Stimulated activated naive B cell treated with anti-CD40 and anti-IgM and Interleukin-4, amounts not matched to agents 10 μg/mL and 1 μg/mL and 100 μg/mL, for 72 hours (primary cell): ENCODE measurements around the gene AWAT2.

Source experiments
- ATAC-seq, 2 donors: fragments of 150-1000 bp; cut with Tn5 transposase; replicated peaks; 2 replicates each; pipeline ENCODE4 v1.10.0; 2021; ENCODE audit warnings: moderate library complexity in 1 of 2
- DNase-seq: peaks from one replicate; pipeline ENCODE4 v3.0.0; 2021
- H3K27ac Mint-ChIP-seq: one replicate; pipeline ENCODE4 v1.8.0; 2022; ENCODE audit warnings: mild to moderate bottlenecking, mixed read lengths
- H3K27me3 Mint-ChIP-seq, 2 donors: one replicate each; pipeline ENCODE4 v1.8.0; 2022; ENCODE audit warnings: mixed read lengths in 2 of 2
- H3K36me3 Mint-ChIP-seq, 2 donors: one replicate each; pipeline ENCODE4 v1.8.0; 2022; ENCODE audit warnings: mixed read lengths in 2 of 2, mild to moderate bottlenecking in 1 of 2
- H3K4me1 Mint-ChIP-seq, 2 donors: one replicate each; pipeline ENCODE4 v1.8.0; 2022; ENCODE audit warnings: mixed read lengths in 2 of 2, mild to moderate bottlenecking in 1 of 2
- H3K4me3 Mint-ChIP-seq, 2 donors: one replicate each; pipeline ENCODE4 v1.8.0; 2022; ENCODE audit warnings: mild to moderate bottlenecking in 2 of 2, mixed read lengths in 2 of 2, moderate library complexity in 1 of 2
- H3K9me3 Mint-ChIP-seq, 2 donors: one replicate each; pipeline ENCODE4 v1.8.0; 2022; ENCODE audit warnings: mixed read lengths in 2 of 2, mild to moderate bottlenecking in 1 of 2

AWAT2 gene, protein sequence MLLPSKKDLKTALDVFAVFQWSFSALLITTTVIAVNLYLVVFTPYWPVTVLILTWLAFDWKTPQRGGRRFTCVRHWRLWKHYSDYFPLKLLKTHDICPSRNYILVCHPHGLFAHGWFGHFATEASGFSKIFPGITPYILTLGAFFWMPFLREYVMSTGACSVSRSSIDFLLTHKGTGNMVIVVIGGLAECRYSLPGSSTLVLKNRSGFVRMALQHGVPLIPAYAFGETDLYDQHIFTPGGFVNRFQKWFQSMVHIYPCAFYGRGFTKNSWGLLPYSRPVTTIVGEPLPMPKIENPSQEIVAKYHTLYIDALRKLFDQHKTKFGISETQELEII

DNA sequence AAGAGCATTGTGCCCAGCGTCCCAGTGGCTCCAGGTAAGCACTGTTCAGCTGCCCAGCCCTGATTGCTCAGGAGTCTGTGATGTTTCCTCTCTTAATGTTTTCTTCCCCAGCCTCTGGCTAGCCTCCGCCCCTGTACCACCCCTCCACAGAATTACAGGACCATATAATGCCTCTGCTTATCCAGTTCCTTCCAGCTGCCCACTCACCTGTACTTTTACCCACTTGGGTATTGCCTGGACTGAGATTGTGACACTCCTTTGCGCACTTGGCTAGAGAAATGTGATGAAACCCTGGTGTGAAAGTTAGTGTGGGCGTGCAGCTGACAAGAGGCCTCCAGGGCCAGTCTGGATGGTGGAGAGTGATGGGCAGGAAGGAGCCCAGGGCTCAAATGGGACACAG lies at the start of gene AWAT2:
Gene AWAT2 (minus strand): TSS at position 14 of the 400 bp plus-strand sequence. CDS start 6 bp downstream, at position 8.
- no peaks in the 10 kb centered on the region for H3K4me1 Mint-ChIP-seq

DNA sequence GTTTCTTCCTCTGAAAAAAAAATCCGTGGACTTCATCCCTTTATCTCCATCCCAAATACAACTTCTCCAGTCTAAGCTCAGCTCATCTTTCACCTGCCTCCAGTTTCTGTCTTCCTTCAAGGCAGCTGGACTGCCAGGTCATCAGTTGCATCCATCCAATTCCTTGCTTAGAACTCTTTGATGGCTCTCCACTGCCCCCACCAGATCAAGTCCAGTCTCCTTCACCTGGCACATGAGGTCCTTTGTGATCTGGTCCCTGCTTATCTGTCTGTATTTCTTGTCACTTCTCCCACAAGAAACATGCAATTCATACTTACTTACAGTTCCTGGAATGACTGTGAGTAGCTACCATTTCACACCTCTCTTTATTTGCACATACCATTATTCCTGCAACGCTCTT lies 46.3 kb upstream of the AWAT2 start:
- no peak for DNase-seq
- Mint-ChIP-seq H3K36me3 (no peaks in the 10 kb centered on the region), H3K4me3 (no peak overlapping the region), H3K27me3 (peaks cover 7 to 25% of the 10 kb centered on the region in 2 donors), H3K9me3 (no peaks in the 10 kb centered on the region), H3K27ac (no peak overlapping the region), H3K4me1 (no peaks in the 10 kb centered on the region)
- no peak for ATAC-seq

More for the DNA sequence above, at the start of gene AWAT2:
- DNase-seq (no peak), ATAC-seq (no peak)
- no peak within 1 kb of the TSS for H3K27ac Mint-ChIP-seq
- peaks cover 7 to 16% of the 10 kb centered on the region in 2 donors for H3K27me3 Mint-ChIP-seq
- no peaks in the 10 kb centered on the region for H3K9me3 Mint-ChIP-seq
- H3K4me3 Mint-ChIP-seq: no peak within 1 kb of the TSS
- no peaks in the 10 kb centered on the region for H3K36me3 Mint-ChIP-seq

DNA sequence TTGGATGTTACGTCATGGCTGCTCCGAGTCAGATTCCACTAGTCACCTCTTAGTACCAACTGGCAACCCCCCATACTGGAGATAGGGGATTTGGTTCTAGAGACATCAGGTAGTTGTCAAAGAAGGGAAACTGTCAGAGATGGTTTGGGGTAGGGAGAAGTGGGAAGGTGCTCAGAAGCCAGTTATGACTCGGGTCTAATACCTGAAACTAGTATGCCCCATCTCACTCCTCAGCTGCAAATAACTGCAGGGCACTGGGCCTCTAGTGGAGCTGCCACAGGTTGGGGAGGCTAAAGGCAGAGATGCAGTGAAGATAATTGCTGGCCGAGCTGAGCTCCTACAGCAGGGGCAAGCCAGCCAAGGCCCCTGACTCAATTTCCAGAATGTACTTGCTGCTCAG lies 42.5 kb upstream of the AWAT2 start:
- H3K27ac Mint-ChIP-seq: no peak overlapping the region
- no peaks in the 10 kb centered on the region for H3K36me3 Mint-ChIP-seq
- no peak overlapping the region for H3K4me3 Mint-ChIP-seq
- ATAC-seq: no peak
- H3K9me3 Mint-ChIP-seq: no peaks in the 10 kb centered on the region
- H3K27me3 Mint-ChIP-seq: peaks cover 0 to 19% of the 10 kb centered on the region in 2 donors
- DNase-seq: no peak
- H3K4me1 Mint-ChIP-seq: no peaks in the 10 kb centered on the region

DNA sequence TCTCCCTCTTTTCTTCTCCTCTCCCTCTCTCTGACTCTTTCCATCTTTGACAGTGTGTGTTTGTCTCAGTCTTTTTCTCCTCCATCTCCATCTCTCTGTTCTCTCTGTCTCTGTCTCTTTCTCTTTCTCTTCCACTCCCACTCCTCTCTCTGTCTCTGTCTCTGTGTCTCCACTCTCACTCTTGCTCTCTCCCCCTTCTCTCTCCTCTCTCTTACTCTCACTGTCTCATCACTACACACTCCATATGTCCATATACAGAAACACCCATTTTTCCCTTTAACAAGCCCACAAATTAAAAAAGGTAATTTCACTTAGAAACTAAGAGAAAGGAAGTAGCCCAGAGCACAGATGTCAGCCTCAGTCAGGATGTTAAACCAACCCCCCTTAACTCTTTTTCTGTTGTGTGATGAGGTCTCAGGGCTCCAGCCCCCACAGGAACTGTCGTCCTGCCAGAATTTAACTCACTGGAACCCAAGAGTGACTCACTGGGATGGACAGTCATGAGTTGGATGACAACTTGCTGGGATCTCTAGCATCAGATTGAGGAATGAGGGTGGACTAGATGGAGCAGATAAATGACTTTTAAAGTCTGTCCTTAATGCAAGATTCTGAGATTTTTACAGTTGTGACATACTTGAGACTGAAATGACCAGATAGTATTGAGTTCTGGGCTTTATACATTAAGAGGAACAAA lies 40.0 kb upstream of the AWAT2 start:
- Mint-ChIP-seq H3K36me3 (no peaks in the 10 kb centered on the region), H3K9me3 (no peaks in the 10 kb centered on the region), H3K27me3 (peaks cover 0 to 9% of the 10 kb centered on the region in 2 donors), H3K4me3 (no peak overlapping the region), H3K4me1 (no peaks in the 10 kb centered on the region), H3K27ac (no peak overlapping the region)
- ATAC-seq: no peak
- no peak for DNase-seq

DNA sequence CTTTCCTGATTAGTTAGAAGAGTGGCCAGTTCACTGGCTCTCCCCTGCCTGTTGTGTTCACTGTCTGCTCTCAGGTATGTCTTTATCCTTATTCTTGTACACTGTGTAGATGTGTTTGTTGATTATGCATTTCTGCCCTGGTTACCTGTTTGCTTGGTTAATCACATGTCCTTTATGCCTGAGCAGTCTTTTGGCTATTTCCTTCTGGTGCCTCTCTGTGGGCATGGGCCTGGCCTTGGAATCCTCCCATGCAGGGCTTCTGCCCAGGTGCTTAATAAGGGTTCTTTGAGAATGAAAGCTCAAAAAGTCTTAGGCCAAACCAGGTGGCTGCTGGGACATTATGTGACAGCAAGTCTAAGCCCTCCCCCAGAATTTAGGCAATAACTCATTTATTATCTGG lies 39.0 kb upstream of the AWAT2 start:
- peaks cover 0 to 14% of the 10 kb centered on the region in 2 donors for H3K27me3 Mint-ChIP-seq
- no peak for DNase-seq
- ATAC-seq: no peak
- H3K4me3 Mint-ChIP-seq: no peak overlapping the region
- H3K36me3 Mint-ChIP-seq: no peaks in the 10 kb centered on the region
- H3K9me3 Mint-ChIP-seq: no peaks in the 10 kb centered on the region
- no peak overlapping the region for H3K27ac Mint-ChIP-seq
- no peaks in the 10 kb centered on the region for H3K4me1 Mint-ChIP-seq

DNA sequence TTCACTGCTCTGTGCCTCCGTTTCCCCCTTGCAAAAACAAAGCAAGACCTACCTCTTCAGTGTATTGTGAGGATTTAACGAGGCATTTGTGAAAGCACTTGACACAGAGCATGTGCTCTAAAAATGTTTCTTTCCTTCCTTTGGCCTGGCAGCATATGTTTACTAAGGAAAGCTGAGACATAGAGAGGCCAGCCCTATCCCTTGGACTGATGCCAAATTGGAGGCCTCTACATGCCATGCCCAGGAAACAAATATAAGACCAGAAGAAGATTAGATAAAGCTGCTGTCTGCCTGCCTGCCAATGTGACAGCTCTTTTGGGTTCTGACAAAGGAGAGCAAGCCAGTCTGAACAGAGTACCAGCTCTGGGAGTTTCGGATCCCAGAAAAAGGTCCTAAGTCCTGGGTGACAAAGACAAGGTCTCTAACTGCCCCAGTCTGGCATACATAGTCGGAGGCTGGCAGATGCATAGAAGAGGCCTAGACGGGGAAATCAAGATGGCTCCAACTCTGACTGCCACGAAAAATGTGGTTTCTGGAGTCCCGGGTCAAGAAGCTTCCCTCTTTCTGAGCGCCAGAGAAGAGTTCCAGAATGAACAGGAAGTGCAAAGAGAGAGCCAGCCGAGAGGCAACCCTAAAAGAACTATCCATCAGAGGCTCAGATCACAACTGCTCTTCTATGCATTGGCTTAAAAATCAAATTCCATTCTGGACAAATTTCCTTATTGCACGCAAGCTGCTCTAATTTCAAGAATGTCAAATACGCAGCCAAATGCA lies 38.3 kb upstream of the AWAT2 start:
- no peak overlapping the region for H3K4me3 Mint-ChIP-seq
- H3K36me3 Mint-ChIP-seq: no peaks in the 10 kb centered on the region
- H3K27ac Mint-ChIP-seq: no peak overlapping the region
- ATAC-seq: no peak
- H3K4me1 Mint-ChIP-seq: no peaks in the 10 kb centered on the region
- H3K27me3 Mint-ChIP-seq: peaks cover 0 to 15% of the 10 kb centered on the region in 2 donors
- no peak for DNase-seq
- no peaks in the 10 kb centered on the region for H3K9me3 Mint-ChIP-seq

DNA sequence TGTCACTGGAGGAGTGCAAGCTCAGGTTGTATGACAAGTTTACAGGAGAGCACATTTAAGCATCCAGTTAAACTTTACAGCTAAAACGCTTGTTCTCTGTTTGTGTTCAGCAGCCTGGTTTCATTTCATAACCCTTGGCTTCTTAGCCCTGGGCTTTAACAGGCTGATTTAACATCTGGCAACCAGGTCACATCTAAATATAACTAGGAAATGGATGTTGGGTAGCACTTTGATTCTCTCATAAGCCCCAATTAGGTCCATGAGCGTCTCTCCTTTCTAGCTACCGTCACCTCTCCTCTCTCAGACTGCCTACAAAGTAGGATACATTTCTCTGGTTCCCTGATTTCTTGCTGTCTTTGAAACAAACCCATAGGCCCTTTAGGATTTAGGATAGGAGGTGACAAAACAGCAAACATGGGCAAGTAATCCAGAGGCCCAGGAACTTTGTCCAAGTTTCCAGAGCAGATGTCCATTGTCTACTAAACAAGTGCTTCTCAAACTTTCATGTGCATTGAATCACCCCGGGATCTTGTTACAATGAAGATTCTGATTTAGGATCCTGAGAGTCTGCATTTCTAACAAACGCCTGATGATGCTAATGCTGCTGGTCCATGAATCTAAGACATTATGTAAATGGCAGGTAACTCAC lies 35.0 kb upstream of the AWAT2 start:
- no peak overlapping the region for H3K27ac Mint-ChIP-seq
- ATAC-seq: no peak
- no peak for DNase-seq
- no peak overlapping the region for H3K4me3 Mint-ChIP-seq
- H3K36me3 Mint-ChIP-seq: no peaks in the 10 kb centered on the region
- H3K4me1 Mint-ChIP-seq: no peaks in the 10 kb centered on the region
- peaks cover 0 to 19% of the 10 kb centered on the region in 2 donors for H3K27me3 Mint-ChIP-seq
- H3K9me3 Mint-ChIP-seq: no peaks in the 10 kb centered on the region

DNA sequence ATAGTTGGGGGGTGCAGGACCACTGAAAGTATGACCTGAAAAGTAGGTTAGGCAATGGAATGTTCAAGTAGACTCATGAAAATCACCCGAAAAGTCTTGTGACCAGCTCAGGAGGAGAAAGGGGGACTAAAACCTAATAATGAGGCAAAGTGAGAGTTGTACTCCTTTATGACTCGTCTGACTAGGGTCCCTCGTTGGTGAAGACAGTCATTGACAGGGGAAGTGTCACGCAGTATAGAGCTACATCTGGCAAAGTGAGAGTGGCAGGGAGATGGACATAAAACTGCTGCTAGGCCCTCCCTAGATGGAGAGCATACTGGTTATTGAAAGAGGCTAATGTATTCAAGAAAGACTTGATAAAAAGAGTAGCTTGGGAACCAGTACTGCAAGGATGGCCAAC lies 33.0 kb upstream of the AWAT2 start:
- Mint-ChIP-seq H3K9me3 (no peaks in the 10 kb centered on the region), H3K4me1 (no peaks in the 10 kb centered on the region), H3K4me3 (no peak overlapping the region), H3K36me3 (no peaks in the 10 kb centered on the region), H3K27me3 (peaks cover 11% of the 10 kb centered on the region in 2 donors), H3K27ac (no peak overlapping the region)
- DNase-seq (no peak), ATAC-seq (no peak)

DNA sequence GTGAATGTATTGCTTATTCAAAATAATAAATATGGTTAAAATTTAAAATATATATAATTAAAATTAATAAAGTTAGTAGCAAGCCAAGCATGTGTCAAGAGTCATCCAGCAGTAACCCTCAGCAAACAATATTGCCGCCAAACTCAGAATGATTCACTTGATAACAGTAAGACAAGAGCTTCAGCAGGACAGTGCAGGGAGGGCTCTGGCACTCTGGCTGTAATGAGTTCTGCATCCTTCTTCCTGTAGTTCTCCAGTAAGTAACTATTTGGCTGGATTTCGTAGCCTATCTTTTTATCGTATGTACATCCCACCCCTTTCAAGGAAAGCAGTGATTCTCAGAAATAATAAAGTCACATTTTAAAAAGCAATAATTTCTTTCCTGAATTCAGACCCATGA lies 30.1 kb upstream of the AWAT2 start:
- Mint-ChIP-seq H3K9me3 (peaks cover 4 to 11% of the 10 kb centered on the region in 2 donors), H3K36me3 (no peaks in the 10 kb centered on the region)
- no peak for ATAC-seq

DNA sequence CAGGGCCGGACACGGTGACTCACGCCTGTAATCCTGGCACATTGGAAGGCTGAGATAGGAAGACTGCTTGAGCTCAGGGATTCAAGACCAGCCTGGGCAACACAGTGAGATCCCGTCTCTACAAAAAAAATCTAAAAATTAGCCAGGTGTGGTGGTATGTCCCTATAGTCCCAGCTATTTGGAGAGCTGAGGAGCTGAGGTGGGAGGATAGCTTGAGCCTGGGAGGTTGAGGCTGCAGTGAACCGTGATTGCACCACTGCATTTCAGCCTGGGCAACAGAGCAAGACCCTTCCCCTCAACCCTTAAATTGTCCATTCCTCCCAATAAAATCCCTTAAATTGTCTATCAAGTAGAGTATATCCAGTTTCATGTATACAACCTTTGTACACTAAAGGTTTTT lies 29.6 kb upstream of the AWAT2 start:
- Mint-ChIP-seq H3K9me3 (peaks cover 4 to 11% of the 10 kb centered on the region in 2 donors), H3K27ac (no peak overlapping the region), H3K36me3 (no peaks in the 10 kb centered on the region), H3K27me3 (peaks cover 11 to 15% of the 10 kb centered on the region in 2 donors), H3K4me3 (no peak overlapping the region), H3K4me1 (no peaks in the 10 kb centered on the region)
- no peak for ATAC-seq
- DNase-seq: no peak

More for the DNA sequence above, 30.1 kb upstream of the AWAT2 start:
- Mint-ChIP-seq H3K4me1 (no peaks in the 10 kb centered on the region), H3K4me3 (no peak overlapping the region), H3K27ac (no peak overlapping the region), H3K27me3 (peaks cover 11 to 15% of the 10 kb centered on the region in 2 donors)
- DNase-seq: no peak

DNA sequence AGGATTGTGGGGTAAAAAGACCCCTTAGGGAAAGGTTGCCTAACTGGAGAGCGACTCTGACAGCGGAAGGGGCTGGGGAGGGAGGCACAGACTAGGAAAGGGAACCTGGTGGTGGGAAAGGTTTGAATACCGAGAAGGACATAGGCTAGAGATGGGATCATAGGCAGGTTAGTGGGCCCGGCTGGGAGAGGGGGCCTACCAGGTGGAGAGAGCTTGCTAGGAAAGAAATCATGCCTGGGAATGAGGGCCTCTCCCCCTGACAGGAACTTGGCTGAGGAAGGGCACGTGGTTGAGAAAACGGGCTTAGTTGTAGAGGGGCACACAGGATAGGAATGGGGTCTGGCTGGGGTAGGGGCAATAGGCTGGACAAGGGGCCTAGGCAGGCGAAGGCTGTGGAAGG lies 16.9 kb upstream of the AWAT2 start:
- Mint-ChIP-seq H3K9me3 (peaks cover 1 to 3% of the 10 kb centered on the region in 2 donors), H3K27ac (no peak overlapping the region), H3K4me1 (no peaks in the 10 kb centered on the region), H3K27me3 (peaks cover 26 to 41% of the 10 kb centered on the region in 2 donors), H3K36me3 (no peaks in the 10 kb centered on the region), H3K4me3 (no peak overlapping the region)
- ATAC-seq (no peak), DNase-seq (no peak)

DNA sequence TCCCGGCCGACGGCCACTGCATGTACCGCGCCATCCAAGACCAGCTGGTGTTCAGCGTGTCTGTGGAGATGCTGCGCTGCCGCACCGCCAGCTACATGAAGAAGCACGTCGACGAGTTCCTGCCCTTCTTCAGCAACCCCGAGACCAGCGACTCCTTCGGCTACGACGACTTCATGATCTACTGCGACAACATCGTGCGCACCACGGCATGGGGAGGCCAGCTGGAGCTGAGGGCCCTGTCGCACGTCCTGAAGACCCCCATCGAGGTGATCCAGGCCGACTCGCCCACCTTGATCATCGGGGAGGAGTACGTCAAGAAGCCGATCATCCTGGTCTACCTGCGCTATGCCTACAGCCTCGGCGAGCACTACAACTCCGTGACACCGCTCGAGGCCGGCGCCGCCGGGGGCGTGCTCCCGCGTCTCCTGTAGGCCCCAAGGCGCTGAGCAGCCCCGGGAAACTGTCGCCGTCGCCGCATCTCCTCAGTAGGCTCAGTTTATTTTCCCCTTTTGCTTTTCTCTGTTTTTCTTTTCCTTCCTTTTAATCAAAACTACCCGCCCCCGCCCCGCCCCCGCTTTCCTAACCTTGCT lies 13.3 kb upstream of the AWAT2 start:
- Mint-ChIP-seq H3K27me3 (peaks cover 26 to 42% of the 10 kb centered on the region in 2 donors), H3K4me3 (no peak overlapping the region), H3K27ac (no peak overlapping the region), H3K9me3 (peaks cover 1 to 3% of the 10 kb centered on the region in 2 donors), H3K4me1 (no peaks in the 10 kb centered on the region), H3K36me3 (peaks cover 0 to 3% of the 10 kb centered on the region in 2 donors)
- ATAC-seq (no peak), DNase-seq (no peak)

DNA sequence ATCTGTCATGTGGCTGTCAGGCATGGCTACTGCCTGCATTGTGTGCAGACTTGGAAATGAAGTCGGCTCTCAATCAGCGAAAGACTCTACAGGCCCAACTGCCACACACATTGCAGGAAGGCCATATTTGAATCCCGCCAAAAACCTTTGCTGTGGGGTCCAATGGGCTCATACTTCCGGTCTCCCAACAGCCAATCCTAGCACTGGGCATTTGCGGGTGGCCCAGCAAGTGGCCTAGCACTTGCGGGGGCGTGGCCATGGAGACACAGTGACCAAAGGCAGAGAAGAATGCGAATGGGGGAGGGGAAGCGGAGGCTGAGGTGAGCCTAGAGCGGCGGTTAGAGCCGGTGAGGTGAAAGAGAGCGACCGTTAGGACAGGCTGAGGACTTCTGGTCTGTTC lies 12.3 kb upstream of the AWAT2 start, which contains the start of gene OTUD6A:
Gene OTUD6A (plus strand): TSS at position 382 of the 400 bp plus-strand sequence. CDS start 68 bp downstream, outside the sequence.
- ATAC-seq (no peak), DNase-seq (no peak)
- Mint-ChIP-seq H3K9me3 (peaks cover 1 to 3% of the 10 kb centered on the region in 2 donors), H3K4me3 (no peak within 1 kb of the TSS), H3K36me3 (peaks cover 0 to 3% of the 10 kb centered on the region in 2 donors), H3K27ac (no peak within 1 kb of the TSS), H3K4me1 (no peaks in the 10 kb centered on the region), H3K27me3 (peaks cover 20 to 37% of the 10 kb centered on the region in 2 donors)

DNA sequence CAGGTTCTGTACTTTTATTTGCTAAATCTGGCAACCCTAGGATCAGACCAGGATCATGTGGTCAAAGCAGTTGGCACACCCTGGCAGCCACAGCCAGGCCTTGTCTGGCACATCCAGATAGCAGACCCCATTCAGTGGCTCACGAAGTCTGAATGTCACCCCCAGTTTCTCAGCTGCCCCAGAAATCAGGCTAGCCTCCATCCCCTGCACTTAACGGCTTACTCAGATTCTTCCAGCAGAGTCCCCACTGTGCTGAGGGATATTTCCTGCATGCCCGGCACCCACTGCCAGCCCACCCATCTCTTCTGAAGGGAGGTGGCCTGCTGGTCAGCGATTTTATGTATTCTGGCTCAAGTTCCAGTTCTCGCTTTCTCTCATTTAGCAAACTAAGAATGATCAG lies 4.7 kb upstream of the AWAT2 start:
- Mint-ChIP-seq H3K27ac (no peak overlapping the region), H3K4me1 (no peaks in the 10 kb centered on the region), H3K9me3 (no peaks in the 10 kb centered on the region), H3K36me3 (no peaks in the 10 kb centered on the region), H3K27me3 (peaks cover 7 to 33% of the 10 kb centered on the region in 2 donors), H3K4me3 (no peak overlapping the region)
- ATAC-seq (no peak), DNase-seq (no peak)
